ENCODE measurements around the gene ABCF2. TPM values are rescaled to one million over a fixed set of nuclear protein-coding genes. Genes with fewer than 3 reads are reported as not detected.

ABCF2 gene
- total RNA-seq, 1 experiment from 2014 or later, result 69.0 TPM

GRCh38 chr7:151179287-151179860, 47.6 kb downstream of the ABCF2 start:
- no peak overlapping the region for H3K27ac ChIP-seq (ENCODE audit: low read depth, low read length, poor library complexity, severe bottlenecking)
- BruUV-seq (replicated peaks), result no TSS peak
- intact Hi-C loops (cut with micrococcal nuclease; ENCODE audit: unreplicated experiment), result no loop called here
- DNase-seq (ENCODE audit: low spot score), result no peak
- H3K36me3 ChIP-seq (ENCODE audit: insufficient read depth, low read length, poor library complexity, severe bottlenecking), result no peaks in the 10 kb centered on the region
- no peaks in the 10 kb centered on the region for H3K27me3 ChIP-seq (replicated peaks; ENCODE audit: insufficient read depth, low read depth, low read length, poor library complexity)
- TF ChIP-seq EZH2 (IDR thresholded peaks at IDR 0.05; ENCODE audit: borderline replicate concordance, low read depth, low read length, poor library complexity, severe bottlenecking) (no peak), CTCF (conservative IDR thresholded peaks at IDR 0.05; ENCODE audit: low read depth, low read length) (no peak)
- no peak overlapping the region for H3K4me3 ChIP-seq (ENCODE audit: low read depth, low read length, poor library complexity, severe bottlenecking)
- POLR2A ChIA-PET (ENCODE audit: low non-redundant PET), result no interaction called here
- no peaks in the 10 kb centered on the region for H3K4me1 ChIP-seq (ENCODE audit: insufficient read depth, low read length, poor library complexity, severe bottlenecking)
- CTCF ChIA-PET, result no interaction called here
- H3K9me3 ChIP-seq (ENCODE audit: low read depth, low read length, poor library complexity, severe bottlenecking), result no peaks in the 10 kb centered on the region

- no peaks in the 10 kb centered on the region for H3K36me3 ChIP-seq (ENCODE audit: insufficient read depth, low read length, poor library complexity, severe bottlenecking)
- no peak overlapping the region for H3K27ac ChIP-seq (ENCODE audit: low read depth, low read length, poor library complexity, severe bottlenecking)
- no peaks in the 10 kb centered on the region for H3K27me3 ChIP-seq (replicated peaks; ENCODE audit: insufficient read depth, low read depth, low read length, poor library complexity)
- H3K9me3 ChIP-seq (ENCODE audit: low read depth, low read length, poor library complexity, severe bottlenecking), result no peaks in the 10 kb centered on the region
- no peak overlapping the region for H3K4me3 ChIP-seq (ENCODE audit: low read depth, low read length, poor library complexity, severe bottlenecking)
- ChIA-PET CTCF (no interaction called here), POLR2A (ENCODE audit: low non-redundant PET) (no interaction called here)
- DNase-seq (ENCODE audit: low spot score), result no peak
- no peaks in the 10 kb centered on the region for H3K4me1 ChIP-seq (ENCODE audit: insufficient read depth, low read length, poor library complexity, severe bottlenecking)
- intact Hi-C loops (cut with micrococcal nuclease; ENCODE audit: unreplicated experiment), result no loop called here
- no peak for TF ChIP-seq EZH2 (IDR thresholded peaks at IDR 0.05; ENCODE audit: borderline replicate concordance, low read depth, low read length, poor library complexity, severe bottlenecking)
- no peak for TF ChIP-seq CTCF (conservative IDR thresholded peaks at IDR 0.05; ENCODE audit: low read depth, low read length)
- no TSS peak for BruUV-seq (replicated peaks)
Measured at GRCh38 chr7:151178831-151179230, 48.2 kb downstream of the ABCF2 start.

GRCh38 chr7:151178236-151178635, 48.8 kb downstream of the ABCF2 start:
- Histone ChIP-seq H3K4me1 (ENCODE audit: insufficient read depth, low read length, poor library complexity, severe bottlenecking) (no peaks in the 10 kb centered on the region), H3K27me3 (replicated peaks; ENCODE audit: insufficient read depth, low read depth, low read length, poor library complexity) (no peaks in the 10 kb centered on the region), H3K27ac (ENCODE audit: low read depth, low read length, poor library complexity, severe bottlenecking) (no peak overlapping the region), H3K9me3 (ENCODE audit: low read depth, low read length, poor library complexity, severe bottlenecking) (no peaks in the 10 kb centered on the region), H3K36me3 (ENCODE audit: insufficient read depth, low read length, poor library complexity, severe bottlenecking) (no peaks in the 10 kb centered on the region), H3K4me3 (ENCODE audit: low read depth, low read length, poor library complexity, severe bottlenecking) (no peak overlapping the region)
- intact Hi-C loops (cut with micrococcal nuclease; ENCODE audit: unreplicated experiment), result no loop called here
- BruUV-seq (replicated peaks), result no TSS peak
- ChIA-PET CTCF (no interaction called here), POLR2A (ENCODE audit: low non-redundant PET) (no interaction called here)
- TF ChIP-seq EZH2 (IDR thresholded peaks at IDR 0.05; ENCODE audit: borderline replicate concordance, low read depth, low read length, poor library complexity, severe bottlenecking), result no peak
- TF ChIP-seq CTCF (conservative IDR thresholded peaks at IDR 0.05; ENCODE audit: low read depth, low read length), result no peak
- no peak for DNase-seq (ENCODE audit: low spot score)

All from A673 (cell line).